SH-SY5Y (cell line): ENCODE measurements around the gene KISS1.

Experiments used
- GATA2 ChIP-seq: IDR thresholded peaks from 2 replicates; pipeline ENCODE4 v1.6.1; 2011; ENCODE audit warnings: mild to moderate bottlenecking, low read depth, low read length
- GATA3 ChIP-seq: IDR thresholded peaks from 2 replicates; pipeline ENCODE4 v1.6.1; 2011; ENCODE audit warnings: low read depth, mild to moderate bottlenecking, low read length, moderate library complexity

DNA sequence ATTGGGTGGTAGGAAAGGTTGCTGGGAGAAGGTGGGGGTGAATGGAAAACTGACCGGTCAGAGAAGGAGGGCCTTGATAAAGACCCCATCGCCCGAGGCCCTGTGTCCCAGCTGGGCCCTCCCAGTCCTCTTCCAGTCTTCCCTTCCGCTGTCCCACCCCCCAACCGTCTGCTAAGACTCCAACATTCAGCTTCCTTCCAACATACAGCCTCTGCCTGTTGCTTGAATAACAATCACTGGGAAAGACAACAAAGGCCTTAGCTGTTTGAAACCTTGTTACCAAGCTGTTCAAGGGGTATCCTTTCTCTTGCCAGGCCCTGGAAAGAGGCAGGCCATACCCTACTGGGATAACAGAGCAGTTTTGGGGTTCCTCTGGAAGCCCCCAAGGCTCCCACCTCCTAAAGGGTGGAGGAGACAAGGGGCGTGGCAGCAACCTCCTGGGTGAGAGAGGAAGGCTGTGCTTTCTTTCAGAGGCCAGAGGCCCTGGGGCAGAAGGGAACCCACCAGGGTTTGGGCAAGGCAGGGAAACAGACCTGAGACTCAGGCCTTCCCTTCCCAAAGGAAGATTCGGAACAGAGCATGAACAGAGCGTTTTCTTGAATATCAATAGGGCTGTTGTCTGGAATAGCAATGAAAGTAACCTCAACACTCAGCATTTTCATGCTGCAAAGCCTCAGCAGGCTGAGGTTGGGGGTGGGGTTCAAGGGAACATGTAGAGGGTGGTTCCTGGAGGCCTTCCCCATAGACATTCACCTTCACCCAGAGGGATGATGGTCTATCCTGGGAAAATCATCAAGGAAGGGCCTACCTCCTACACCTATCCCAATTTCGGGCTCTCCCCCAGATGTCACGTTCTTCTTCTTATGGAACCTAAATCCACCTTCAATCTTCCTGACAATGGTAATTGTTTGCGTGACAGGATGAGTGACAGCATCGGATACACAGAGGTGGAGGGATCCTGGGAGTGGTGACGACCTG is 48.6 kb downstream of the KISS1 start:
- TF ChIP-seq GATA2, result no peak
- no peak for TF ChIP-seq GATA3
